HG02798 (cell line): ENCODE results near the gene ANKRD52.

Experiments used
- ATAC-seq: cut with Tn5 transposase; IDR thresholded peaks from one replicate; pipeline ENCODE4 v1.9.1; 2021; ENCODE audit warnings: mild to moderate bottlenecking; ENCODE audit not compliant: unreplicated experiment, poor library complexity

Gene ANKRD52

GRCh38 chr12:56243731-56244181 lies 14.4 kb downstream of the ANKRD52 start:
- no peak for ATAC-seq

GRCh38 chr12:56242986-56243385 lies 15.2 kb downstream of the ANKRD52 start:
- ATAC-seq: no peak

- no peak for ATAC-seq
Observed at GRCh38 chr12:56241424-56242303, 16.5 kb downstream of the ANKRD52 start.

- ATAC-seq: no peak
Observed at GRCh38 chr12:56237552-56237951, 20.6 kb downstream of the ANKRD52 start.

- no peak for ATAC-seq
Observed at GRCh38 chr12:56236985-56237384, 21.2 kb downstream of the ANKRD52 start.

- no peak for ATAC-seq
Observed at GRCh38 chr12:56236091-56236490, 22.1 kb downstream of the ANKRD52 start.

- ATAC-seq: no peak
Observed at GRCh38 chr12:56234746-56235436, 23.3 kb downstream of the ANKRD52 start.

- ATAC-seq: no peak
Observed at GRCh38 chr12:56231184-56231582, 27.0 kb downstream of the ANKRD52 start.

GRCh38 chr12:56230432-56231183 lies 27.6 kb downstream of the ANKRD52 start:
- no peak for ATAC-seq

- no peak for ATAC-seq
Observed at GRCh38 chr12:56229916-56230431, 28.2 kb downstream of the ANKRD52 start, which contains the start of gene SLC39A5. Gene SLC39A5, plus strand, starts transcription at chr12:56230051. Its CDS starts 1,224 bp downstream, at chr12:56231275.

- no peak for ATAC-seq
Observed at GRCh38 chr12:56229082-56229481, 29.1 kb downstream of the ANKRD52 start.

GRCh38 chr12:56224954-56225353 lies 33.2 kb downstream of the ANKRD52 start:
- ATAC-seq: no peak

- ATAC-seq: peak; percentile 83
Observed at GRCh38 chr12:56224102-56224701, 34.0 kb downstream of the ANKRD52 start, which contains the start of gene NABP2. Gene NABP2, plus strand, starts transcription at chr12:56224342. Its CDS starts 515 bp downstream, at chr12:56224857.

GRCh38 chr12:56223571-56224101 lies 34.5 kb downstream of the ANKRD52 start:
- ATAC-seq: no peak

- ATAC-seq: no peak
Observed at GRCh38 chr12:56222531-56222895, 35.7 kb downstream of the ANKRD52 start.

GRCh38 chr12:56221757-56222530 lies 36.2 kb downstream of the ANKRD52 start, which contains the start of gene RNF41:
Gene RNF41, minus strand, starts transcription at chr12:56221922. Its CDS starts 7,875 bp downstream, at chr12:56214047.
- peak; percentile 86 for ATAC-seq

- ATAC-seq: peak; percentile 22
Observed at GRCh38 chr12:56221232-56221756, 36.9 kb downstream of the ANKRD52 start.

GRCh38 chr12:56220611-56221231 lies 37.5 kb downstream of the ANKRD52 start:
- no peak for ATAC-seq
